HG02571 (cell line): Measurements from ENCODE around the gene HEY2.
"Not testable (repeated sequence)": the region's sequence is repeated elsewhere in the genome, so short reads cannot be mapped to it uniquely, and the experiment has no call there.

Experiments used
- ATAC-seq: cut with Tn5 transposase; IDR thresholded peaks from one replicate; pipeline ENCODE4 v1.9.1; 2021; ENCODE audit warnings: mild to moderate bottlenecking, moderate library complexity; ENCODE audit not compliant: unreplicated experiment

HEY2 gene

GRCh38 chr6:125766641-125767040, 17.2 kb downstream of the HEY2 start:
- ATAC-seq: no peak

DNA sequence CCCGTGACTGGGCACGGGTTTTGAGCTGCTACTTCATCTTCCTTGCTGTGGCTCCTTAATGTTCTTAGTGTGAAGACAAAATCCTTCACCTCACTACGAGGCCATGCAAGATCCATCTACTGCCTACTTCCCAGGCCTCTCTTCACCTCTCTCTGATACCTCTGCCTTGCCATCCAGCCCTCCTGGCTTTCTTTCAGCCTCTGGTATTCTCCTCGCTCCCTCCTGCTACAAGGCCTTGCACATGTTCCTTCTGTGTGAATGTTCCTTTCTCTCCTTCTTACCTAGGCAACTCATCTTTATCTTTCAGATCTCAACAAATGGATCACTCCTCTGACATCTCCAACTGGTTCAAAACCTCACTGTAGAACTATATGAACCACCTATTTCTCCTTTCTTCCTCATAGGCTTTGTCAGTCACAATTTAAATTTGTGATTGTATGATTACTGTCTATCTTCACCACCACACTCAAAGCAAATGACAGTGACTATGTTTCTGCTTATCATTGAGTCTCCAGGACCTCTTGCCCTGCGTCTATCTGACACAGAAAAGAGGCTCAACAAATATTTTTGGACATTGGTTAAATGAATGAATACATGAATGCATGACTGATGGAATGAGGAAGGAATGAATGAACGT, 19.8 kb downstream of the HEY2 start:
- ATAC-seq: no peak

GRCh38 chr6:125773387-125774341, 24.2 kb downstream of the HEY2 start:
- no peak for ATAC-seq

- not testable (repeated sequence) for ATAC-seq
These were observed 26.8 kb downstream of the HEY2 start for GRCh38 chr6:125776107-125776826.

GRCh38 chr6:125779924-125780539, 30.6 kb downstream of the HEY2 start:
- ATAC-seq: peak; percentile 85

DNA sequence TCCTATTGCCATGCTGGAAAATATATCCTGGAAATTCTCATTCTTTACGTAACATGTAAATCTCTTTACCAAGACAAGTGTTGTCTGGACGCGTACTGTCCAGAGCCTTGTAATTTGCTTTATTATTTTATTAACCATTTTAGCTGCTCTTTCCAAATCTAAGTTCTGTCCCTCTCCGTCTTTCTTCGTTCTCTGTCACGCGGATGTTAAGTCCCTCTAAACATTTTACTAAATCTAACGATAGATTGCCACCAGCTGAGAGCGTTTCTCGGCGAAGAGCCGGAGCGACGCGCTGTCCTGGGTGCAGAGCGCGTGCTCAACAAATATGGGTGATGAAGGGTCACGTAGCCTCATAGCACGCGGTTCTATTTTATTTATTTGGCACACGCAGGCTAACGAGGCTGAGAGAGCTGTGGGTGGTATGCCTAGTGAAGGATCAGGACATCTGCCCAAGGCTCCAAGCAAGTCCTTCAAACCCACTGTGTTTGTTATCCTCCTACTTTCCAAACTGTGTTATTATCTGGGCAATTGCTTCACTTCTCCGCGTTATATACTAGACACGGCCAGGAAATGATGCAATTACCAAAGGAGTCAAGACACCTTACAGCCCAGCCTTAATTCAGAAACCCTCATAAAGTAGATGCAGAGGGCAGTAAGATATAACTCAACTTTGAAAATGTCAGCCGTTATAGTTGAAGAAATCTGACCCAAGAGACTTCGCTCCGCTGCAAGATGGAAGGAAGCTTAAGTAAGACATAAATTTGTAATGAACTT, 31.3 kb downstream of the HEY2 start:
- peak; percentile 78 for ATAC-seq

DNA sequence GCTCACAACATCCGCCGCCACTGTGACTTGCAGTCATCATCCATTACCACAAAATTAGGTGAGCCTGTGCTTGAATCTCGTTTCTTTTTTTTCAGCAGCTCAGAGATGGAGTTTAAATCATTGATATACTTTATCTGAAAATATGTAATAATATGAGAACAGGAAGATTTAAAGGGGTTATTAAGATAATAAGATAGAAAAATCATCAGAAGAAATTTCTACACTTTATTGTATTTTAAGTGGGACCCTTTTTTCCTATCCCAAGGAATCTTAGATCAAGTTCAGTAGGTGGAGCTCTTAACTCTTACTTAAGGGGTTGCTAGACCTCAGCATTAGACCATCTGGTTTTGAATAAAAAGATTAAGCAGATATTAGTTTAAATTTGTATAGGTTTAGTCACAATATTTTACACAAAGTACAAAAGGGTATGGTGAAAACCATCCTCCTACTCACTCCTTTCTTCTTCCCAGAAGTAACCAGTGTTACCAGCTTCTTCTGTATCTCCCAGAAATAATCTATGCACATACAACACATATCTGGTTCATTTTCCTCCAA, 32.0 kb downstream of the HEY2 start:
- ATAC-seq: peak; percentile 29

- ATAC-seq: no peak
These were observed 34.9 kb downstream of the HEY2 start for GRCh38 chr6:125784365-125784764.

GRCh38 chr6:125787791-125788190, 38.4 kb downstream of the HEY2 start:
- ATAC-seq: no peak

GRCh38 chr6:125789167-125789566, 39.7 kb downstream of the HEY2 start:
- no peak for ATAC-seq

GRCh38 chr6:125789576-125790357, 40.3 kb downstream of the HEY2 start:
- ATAC-seq: peak; percentile 24

DNA sequence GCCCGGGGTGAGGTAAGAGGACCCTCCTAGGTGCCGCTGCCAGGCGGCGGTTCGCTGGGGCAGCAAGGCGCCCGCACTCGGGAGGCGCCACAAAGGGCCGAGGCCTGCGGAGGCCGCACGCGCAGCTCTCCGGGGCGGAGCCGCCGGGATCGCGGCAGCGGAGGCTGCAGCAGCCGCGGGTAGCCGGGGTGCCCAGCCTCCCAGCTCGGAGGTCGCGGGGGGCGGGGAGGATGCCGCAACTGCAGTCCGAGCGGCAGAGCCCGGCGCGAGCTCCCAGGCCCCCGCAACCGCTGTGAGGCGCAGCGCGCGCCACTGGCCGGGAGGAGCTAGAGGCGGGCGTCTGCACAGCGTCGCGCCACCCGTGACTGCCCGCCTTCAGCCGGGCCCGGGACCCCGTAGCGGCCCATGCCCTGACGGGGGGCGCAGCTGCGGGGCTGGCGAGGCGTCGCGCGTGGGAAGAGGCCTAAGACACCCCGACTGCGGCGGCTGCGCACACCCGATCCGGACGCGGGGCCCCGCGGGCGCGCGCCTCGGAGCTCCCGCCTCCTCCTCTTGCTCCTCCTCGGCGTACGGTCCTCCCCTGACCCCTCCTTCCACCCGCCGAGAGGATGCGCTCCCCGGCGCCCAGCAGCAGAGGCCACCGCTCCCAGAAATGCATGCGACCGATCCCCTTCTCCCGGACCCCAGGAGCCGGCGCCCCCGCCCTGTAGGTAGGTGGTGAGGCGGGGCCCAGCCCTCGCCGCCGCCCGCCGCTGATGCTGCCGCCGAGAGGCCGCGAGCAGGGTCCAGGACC, 41.1 kb downstream of the HEY2 start, which contains the start of gene NCOA7:
NCOA7 (plus strand) TSS at position 603 of the 793 bp plus-strand sequence. CDS start 24,395 bp downstream, outside the sequence.
- peak; percentile 78 for ATAC-seq

GRCh38 chr6:125791151-125791819, 41.9 kb downstream of the HEY2 start:
- ATAC-seq: peak; percentile 28

- ATAC-seq: no peak
These were observed 42.4 kb downstream of the HEY2 start for GRCh38 chr6:125791820-125792165.

GRCh38 chr6:125792172-125792571, 42.7 kb downstream of the HEY2 start:
- ATAC-seq: no peak

DNA sequence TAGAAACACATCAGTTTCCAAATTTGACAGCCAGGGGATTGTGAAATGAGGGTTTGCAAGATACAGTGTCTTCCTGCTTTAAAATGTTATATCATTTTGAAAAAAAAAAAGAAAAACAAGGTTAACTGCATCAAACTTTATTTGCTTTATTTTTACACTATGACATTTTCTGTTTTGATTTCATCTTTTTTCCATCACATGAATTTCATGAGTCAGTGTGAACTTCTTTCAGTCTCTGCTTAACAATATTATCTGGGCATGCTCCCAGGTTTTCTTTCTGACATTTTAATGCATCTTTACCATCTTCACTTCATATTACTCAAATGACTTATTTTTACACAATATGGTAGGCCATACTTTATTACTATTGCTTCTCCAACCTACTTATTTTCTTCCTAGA, 43.2 kb downstream of the HEY2 start:
- no peak for ATAC-seq

- no peak for ATAC-seq
These were observed 43.8 kb downstream of the HEY2 start for GRCh38 chr6:125793280-125793679.

- no peak for ATAC-seq
These were observed 44.4 kb downstream of the HEY2 start for GRCh38 chr6:125793863-125794262.
